HCT116 (cell line): ENCODE data around the gene LRRTM4.

Source experiments
- CTCF ChIP-seq, 3 experiments: fragments of 200-600 bp in 1 of 3; sonication (generic) in 1 of 3; IDR thresholded peaks in 2 of 3; conservative IDR thresholded peaks in 1 of 3; 2 replicates each; pipeline ENCODE4 v1.5.1; 2012 to 2017; ENCODE audit warnings: low read depth in 2 of 3, low read length in 2 of 3, antibody characterized with exemption in 1 of 3, borderline replicate concordance in 1 of 3, control low read depth in 1 of 3, mild to moderate bottlenecking in 1 of 3, mixed read lengths in 1 of 3, mixed run types in 1 of 3, moderate library complexity in 1 of 3; ENCODE audit not compliant: insufficient read depth in 1 of 3
- RAD21 ChIP-seq: IDR thresholded peaks from 2 replicates; pipeline ENCODE4 v1.6.1; 2012; ENCODE audit warnings: low read depth, mild to moderate bottlenecking

- TF ChIP-seq CTCF (IDR thresholded peaks at IDR 0.05 in 2 of 3, conservative IDR thresholded peaks at IDR 0.05 in 1 of 3; ENCODE audit: borderline replicate concordance in 1 of 3, insufficient read depth in 1 of 3, low read depth in 2 of 3, low read length in 2 of 3) (no peak), RAD21 (no peak)
Measured at GRCh38 chr2:77310416-77310815, 211.8 kb downstream of the LRRTM4 start.
